Measurements from ENCODE around the gene GALNT9.

GRCh38 chr12:132258543-132258942 is 70.8 kb downstream of the GALNT9 start:
- TF ChIP-seq CTCF (conservative IDR thresholded peaks at IDR 0.05 in 1 of 2, IDR thresholded peaks at IDR 0.05 in 1 of 2; ENCODE audit: extremely low read depth in 1 of 2, insufficient read depth in 1 of 2, low read depth in 1 of 2, low read length in 2 of 2) (no peak), EZH2 (IDR thresholded peaks at IDR 0.05; ENCODE audit: borderline replicate concordance, low read length) (no peak)

Data from mammary epithelial cell (primary cell).